ENCODE measurements around the gene ALK. TPM values are rescaled to one million over a fixed set of nuclear protein-coding genes. Genes with fewer than 3 reads are reported as not detected.

The ALK gene
- total RNA-seq, 2 donors from 2014 or later: 0.19 TPM; not detected in 1

DNA sequence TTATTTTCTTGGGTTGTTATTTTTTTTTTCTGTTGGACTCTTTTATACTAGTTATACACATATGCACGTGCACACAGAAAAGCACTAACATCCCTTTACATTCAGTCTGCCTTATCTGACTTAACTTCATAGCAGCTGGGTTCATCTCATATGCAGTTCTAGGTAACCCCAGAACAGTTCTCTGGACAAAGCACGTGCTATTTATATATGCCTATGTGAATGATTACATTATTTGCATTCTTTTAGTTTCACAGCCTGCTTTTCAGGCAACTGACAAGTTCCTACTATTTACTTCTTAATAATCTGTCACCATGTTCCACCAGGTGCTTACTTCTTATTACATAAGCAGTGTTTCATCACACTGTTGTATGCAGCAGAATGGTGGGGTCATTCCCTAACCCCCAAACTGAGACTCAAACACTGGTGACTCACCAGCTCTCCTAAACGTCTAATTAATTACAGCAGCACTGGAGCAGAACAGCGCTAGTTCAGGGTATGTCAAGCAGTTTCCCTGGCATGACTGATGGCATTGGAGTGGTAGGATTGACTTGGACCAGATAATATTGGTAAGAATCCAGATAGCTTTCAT is 433.3 kb downstream of the ALK start:
- Histone ChIP-seq H3K4me1 (no peaks in the 10 kb centered on the region), H3K27me3 (no peaks in the 10 kb centered on the region), H3K9me3 (no peaks in the 10 kb centered on the region), H3K4me3 (no peak overlapping the region), H3K36me3 (no peaks in the 10 kb centered on the region), H3K9ac (ENCODE audit: low read depth in 2 of 2, low read length in 2 of 2) (no peak overlapping the region), H3K27ac (no peak overlapping the region)
- intact Hi-C loops (cut with DNase I): no loop called here
- TF ChIP-seq, protein P1, sequence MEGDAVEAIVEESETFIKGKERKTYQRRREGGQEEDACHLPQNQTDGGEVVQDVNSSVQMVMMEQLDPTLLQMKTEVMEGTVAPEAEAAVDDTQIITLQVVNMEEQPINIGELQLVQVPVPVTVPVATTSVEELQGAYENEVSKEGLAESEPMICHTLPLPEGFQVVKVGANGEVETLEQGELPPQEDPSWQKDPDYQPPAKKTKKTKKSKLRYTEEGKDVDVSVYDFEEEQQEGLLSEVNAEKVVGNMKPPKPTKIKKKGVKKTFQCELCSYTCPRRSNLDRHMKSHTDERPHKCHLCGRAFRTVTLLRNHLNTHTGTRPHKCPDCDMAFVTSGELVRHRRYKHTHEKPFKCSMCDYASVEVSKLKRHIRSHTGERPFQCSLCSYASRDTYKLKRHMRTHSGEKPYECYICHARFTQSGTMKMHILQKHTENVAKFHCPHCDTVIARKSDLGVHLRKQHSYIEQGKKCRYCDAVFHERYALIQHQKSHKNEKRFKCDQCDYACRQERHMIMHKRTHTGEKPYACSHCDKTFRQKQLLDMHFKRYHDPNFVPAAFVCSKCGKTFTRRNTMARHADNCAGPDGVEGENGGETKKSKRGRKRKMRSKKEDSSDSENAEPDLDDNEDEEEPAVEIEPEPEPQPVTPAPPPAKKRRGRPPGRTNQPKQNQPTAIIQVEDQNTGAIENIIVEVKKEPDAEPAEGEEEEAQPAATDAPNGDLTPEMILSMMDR (IDR thresholded peaks at IDR 0.05): no peak
- no peak for DNase-seq

DNA sequence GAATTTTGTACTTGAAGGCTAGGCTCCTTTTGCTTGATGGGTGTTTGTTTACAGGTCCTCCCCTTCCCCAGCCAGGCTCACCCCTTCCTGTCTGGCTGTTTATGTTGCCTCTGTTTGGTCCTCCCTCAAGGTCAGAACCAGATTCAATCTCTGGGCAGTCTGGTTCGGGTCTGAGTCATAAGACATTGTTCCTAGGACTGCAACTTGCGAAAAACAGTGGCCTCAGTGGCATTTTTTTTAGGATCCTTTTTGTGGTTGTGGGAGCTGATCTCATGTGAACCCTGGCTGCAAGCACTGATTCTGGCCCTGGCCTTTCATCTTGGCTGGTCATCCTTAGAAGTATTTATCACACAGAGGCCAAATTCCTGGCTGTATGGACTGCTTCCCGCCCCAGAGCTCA is 435.8 kb downstream of the ALK start:
- Histone ChIP-seq H3K36me3 (no peaks in the 10 kb centered on the region), H3K9me3 (no peaks in the 10 kb centered on the region), H3K27ac (no peak overlapping the region), H3K4me3 (no peak overlapping the region), H3K9ac (ENCODE audit: low read depth in 2 of 2, low read length in 2 of 2) (no peak overlapping the region), H3K4me1 (no peaks in the 10 kb centered on the region), H3K27me3 (no peaks in the 10 kb centered on the region)
- DNase-seq: no peak
- intact Hi-C loops (cut with DNase I): no loop called here
- TF ChIP-seq, protein P1 (IDR thresholded peaks at IDR 0.05): no peak

DNA sequence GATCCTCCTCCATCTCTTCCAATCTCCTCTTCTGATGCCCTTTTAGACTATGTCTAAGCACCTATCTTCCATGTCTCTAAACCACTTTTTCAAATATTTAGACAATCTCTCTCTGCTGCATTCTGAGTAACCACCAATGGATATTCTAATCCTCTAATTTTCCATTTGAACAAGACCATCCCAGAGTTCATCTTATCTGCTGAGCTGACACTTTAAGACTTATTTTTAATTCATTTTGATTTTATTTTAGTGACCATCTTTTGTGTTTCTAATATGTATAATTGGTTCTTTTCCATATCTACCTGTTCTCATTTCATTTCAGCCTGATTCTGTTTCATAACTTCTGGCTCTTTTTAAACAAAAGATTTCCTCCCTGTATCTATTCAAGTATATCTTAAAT is 436.3 kb downstream of the ALK start:
- no peak overlapping the region for H3K27ac ChIP-seq
- DNase-seq: no peak
- no peaks in the 10 kb centered on the region for H3K27me3 ChIP-seq
- no peaks in the 10 kb centered on the region for H3K9me3 ChIP-seq
- H3K9ac ChIP-seq (ENCODE audit: low read depth in 2 of 2, low read length in 2 of 2): no peak overlapping the region
- H3K4me3 ChIP-seq: no peak overlapping the region
- intact Hi-C loops (cut with DNase I): no loop called here
- TF ChIP-seq, protein P1 (IDR thresholded peaks at IDR 0.05): no peak
- H3K4me1 ChIP-seq: no peaks in the 10 kb centered on the region
- no peaks in the 10 kb centered on the region for H3K36me3 ChIP-seq

DNA sequence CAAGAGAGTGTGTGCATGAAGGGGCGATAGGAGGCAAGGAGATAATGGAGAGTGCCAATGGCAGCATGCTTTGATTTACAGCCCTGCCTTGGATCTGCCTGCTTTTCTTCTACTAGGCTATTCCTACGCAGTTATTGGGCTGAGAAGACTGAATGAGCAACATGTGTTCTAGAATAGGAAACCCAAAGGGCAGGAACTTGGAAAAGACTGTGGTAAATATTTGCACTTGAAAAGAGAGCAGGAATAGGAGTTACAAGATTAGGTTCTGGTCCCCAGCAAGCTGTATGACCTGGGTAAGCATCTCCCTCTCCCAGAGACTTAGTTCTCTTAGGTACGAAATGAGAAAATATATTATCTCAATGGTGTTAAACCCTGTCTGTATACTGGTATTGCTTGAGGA is 438.5 kb downstream of the ALK start:
- H3K27me3 ChIP-seq: no peaks in the 10 kb centered on the region
- no peak for DNase-seq
- no peak overlapping the region for H3K27ac ChIP-seq
- H3K9me3 ChIP-seq: no peaks in the 10 kb centered on the region
- no peak overlapping the region for H3K4me3 ChIP-seq
- intact Hi-C loops (cut with DNase I): no loop called here
- TF ChIP-seq, protein P1 (IDR thresholded peaks at IDR 0.05): no peak
- H3K9ac ChIP-seq (ENCODE audit: low read depth in 2 of 2, low read length in 2 of 2): no peak overlapping the region
- H3K4me1 ChIP-seq: no peaks in the 10 kb centered on the region
- no peaks in the 10 kb centered on the region for H3K36me3 ChIP-seq

DNA sequence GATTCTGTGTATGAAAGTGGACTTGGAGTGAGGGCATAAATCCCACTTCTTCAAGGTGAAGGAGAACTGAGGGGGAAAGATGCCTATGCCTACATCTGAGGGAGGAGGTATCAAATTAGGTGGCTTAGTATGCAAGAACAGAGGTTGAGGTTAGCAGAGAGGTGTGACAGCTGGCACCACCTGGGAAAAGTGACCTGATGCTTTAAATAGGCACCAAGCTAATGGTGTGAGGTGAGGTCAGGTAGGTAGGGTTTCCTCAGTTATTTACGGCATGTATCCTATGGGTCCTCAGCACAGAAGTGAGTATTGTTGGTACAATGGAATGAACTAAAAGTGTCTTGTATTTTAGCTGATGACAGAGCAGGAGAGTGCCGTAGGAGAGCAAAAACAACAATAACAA is 439.0 kb downstream of the ALK start:
- intact Hi-C loops (cut with DNase I): no loop called here
- H3K27ac ChIP-seq: no peak overlapping the region
- no peak for DNase-seq
- H3K36me3 ChIP-seq: no peaks in the 10 kb centered on the region
- H3K4me1 ChIP-seq: no peaks in the 10 kb centered on the region
- TF ChIP-seq, protein P1 (IDR thresholded peaks at IDR 0.05): no peak
- H3K9ac ChIP-seq (ENCODE audit: low read depth in 2 of 2, low read length in 2 of 2): no peak overlapping the region
- no peak overlapping the region for H3K4me3 ChIP-seq
- no peaks in the 10 kb centered on the region for H3K9me3 ChIP-seq
- no peaks in the 10 kb centered on the region for H3K27me3 ChIP-seq

Measured in colonic mucosa (tissue), 4 donors.